ENCODE measurements around the gene C3orf70.

DNA sequence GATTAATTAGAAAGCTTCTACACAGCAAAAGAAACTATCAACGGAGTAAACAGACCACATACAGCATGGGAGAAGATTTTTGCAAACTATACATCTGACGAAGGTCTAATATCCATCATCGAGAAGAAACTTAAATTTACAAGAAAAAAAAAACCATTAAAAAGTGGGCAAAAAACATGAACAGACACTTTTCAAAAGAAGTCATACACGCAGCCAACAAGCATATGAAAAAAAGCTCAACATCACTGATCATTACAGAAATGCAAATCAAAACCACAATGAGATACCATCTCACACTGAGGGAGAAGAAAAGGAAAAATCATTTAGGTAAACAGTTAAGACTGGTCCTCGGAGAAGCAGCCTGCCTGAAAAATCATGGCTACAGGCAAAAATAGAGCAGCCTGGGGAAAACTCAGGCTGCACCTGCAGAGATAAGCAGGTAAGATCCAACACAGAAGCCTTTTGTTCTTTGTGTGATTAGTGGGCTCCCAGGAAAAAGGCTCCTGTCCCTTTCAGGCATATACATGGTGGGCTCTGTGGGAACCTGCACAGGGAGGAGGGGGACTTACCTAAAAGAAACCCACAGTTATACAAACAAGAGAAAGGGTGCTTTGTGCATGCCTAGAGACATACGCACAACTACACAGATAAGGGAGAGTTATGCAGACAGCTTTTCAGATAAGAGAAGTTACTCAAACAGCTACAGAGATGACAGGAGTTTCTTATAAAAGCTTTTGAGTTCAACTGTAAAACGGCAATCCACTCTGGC is 49.3 kb downstream of the C3orf70 start:
- TF ChIP-seq, protein P1, sequence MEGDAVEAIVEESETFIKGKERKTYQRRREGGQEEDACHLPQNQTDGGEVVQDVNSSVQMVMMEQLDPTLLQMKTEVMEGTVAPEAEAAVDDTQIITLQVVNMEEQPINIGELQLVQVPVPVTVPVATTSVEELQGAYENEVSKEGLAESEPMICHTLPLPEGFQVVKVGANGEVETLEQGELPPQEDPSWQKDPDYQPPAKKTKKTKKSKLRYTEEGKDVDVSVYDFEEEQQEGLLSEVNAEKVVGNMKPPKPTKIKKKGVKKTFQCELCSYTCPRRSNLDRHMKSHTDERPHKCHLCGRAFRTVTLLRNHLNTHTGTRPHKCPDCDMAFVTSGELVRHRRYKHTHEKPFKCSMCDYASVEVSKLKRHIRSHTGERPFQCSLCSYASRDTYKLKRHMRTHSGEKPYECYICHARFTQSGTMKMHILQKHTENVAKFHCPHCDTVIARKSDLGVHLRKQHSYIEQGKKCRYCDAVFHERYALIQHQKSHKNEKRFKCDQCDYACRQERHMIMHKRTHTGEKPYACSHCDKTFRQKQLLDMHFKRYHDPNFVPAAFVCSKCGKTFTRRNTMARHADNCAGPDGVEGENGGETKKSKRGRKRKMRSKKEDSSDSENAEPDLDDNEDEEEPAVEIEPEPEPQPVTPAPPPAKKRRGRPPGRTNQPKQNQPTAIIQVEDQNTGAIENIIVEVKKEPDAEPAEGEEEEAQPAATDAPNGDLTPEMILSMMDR (IDR thresholded peaks at IDR 0.05): no peak
- no peak for TF ChIP-seq POLR2A (IDR thresholded peaks at IDR 0.05)
- no peak for TF ChIP-seq POLR2AphosphoS5 (IDR thresholded peaks at IDR 0.05)
- TF ChIP-seq EP300 (IDR thresholded peaks at IDR 0.05): no peak

Data from suprapubic skin (tissue), 4 donors.